Measurements from ENCODE around the gene AHRR.

GRCh38 chr5:362978-363765, 41.7 kb downstream of the AHRR start:
- TF ChIP-seq NANOG (IDR thresholded peaks at IDR 0.05; ENCODE audit: borderline replicate concordance) (no peak), CTCF (conservative IDR thresholded peaks at IDR 0.05; ENCODE audit: low read depth in 2 of 2) (no peak), POLR2AphosphoS5 (IDR thresholded peaks at IDR 0.05; ENCODE audit: low read depth) (no peak), ZNF331 (CRISPR knock-in tag; IDR thresholded peaks at IDR 0.05; ENCODE audit: low read depth) (no peak)
